Liver (tissue), 3 donors: ENCODE data around the gene ANXA6.

Experiments
- HNF4G ChIP-seq: IDR thresholded peaks from 2 replicates; pipeline ENCODE4 v1.6.1; 2016; ENCODE audit warnings: antibody characterized with exemption
- JUND ChIP-seq, 2 donors: IDR thresholded peaks; 2 replicates each; pipeline ENCODE4 v1.6.1; 2016; ENCODE audit warnings: antibody characterized with exemption in 2 of 2
- TAF1 ChIP-seq: conservative IDR thresholded peaks from 2 replicates; pipeline ENCODE4 v1.6.1; 2016; ENCODE audit warnings: antibody characterized with exemption, mild to moderate bottlenecking
- TF ChIP-seq, protein P1 (sequence below): fragments of 150-350 bp; IDR thresholded peaks from 2 replicates; pipeline ENCODE4 v1.5.1; 2017; ENCODE audit warnings: improper control_type of control experiment, low read depth, low read length; ENCODE audit not compliant: missing input control
- TF ChIP-seq, protein P2 (sequence below): IDR thresholded peaks from 2 replicates; pipeline ENCODE4 v1.6.1; 2016; ENCODE audit warnings: antibody characterized with exemption, mild to moderate bottlenecking
- TF ChIP-seq, protein P3 (sequence below): IDR thresholded peaks from 2 replicates; pipeline ENCODE4 v1.6.1; 2016; ENCODE audit warnings: antibody characterized with exemption
- donor health status: healthy.
- donor health status: healthy.

DNA sequence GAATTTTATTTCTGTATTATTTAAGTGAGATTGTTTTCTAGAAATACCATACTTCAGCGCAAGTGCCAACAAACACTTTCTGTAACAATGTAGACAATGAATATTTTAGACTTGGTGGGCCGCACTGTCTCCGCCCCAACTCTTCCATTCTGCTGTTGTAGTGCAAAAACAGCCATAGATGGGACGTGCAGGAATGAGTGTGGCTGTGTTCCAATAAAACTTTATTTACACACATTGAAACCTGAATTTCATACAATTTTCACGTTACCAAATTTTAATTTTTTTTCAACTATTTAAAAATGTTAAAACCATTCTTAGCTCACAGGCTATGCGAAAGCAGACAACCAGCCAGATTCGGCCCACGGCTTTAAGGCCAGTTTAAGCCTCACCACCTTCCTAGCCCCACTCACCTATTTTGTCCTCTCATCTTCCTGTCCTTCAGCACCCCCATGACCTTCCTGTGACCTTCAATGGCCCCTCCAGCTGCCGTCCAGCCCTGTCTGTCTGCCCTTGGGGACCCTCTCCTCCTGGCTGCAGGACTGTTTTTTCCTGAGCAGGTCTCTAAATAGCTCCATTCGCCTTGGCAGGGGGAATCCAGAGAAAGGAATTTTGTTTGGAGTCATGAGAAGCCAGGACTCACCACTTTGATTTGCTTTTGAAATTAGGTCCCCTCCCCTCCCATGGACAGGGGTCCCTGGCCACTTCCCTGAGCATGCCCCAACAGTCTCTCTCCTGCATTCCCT lies 11.2 kb upstream of the ANXA6 start:
- TF ChIP-seq, protein P1, sequence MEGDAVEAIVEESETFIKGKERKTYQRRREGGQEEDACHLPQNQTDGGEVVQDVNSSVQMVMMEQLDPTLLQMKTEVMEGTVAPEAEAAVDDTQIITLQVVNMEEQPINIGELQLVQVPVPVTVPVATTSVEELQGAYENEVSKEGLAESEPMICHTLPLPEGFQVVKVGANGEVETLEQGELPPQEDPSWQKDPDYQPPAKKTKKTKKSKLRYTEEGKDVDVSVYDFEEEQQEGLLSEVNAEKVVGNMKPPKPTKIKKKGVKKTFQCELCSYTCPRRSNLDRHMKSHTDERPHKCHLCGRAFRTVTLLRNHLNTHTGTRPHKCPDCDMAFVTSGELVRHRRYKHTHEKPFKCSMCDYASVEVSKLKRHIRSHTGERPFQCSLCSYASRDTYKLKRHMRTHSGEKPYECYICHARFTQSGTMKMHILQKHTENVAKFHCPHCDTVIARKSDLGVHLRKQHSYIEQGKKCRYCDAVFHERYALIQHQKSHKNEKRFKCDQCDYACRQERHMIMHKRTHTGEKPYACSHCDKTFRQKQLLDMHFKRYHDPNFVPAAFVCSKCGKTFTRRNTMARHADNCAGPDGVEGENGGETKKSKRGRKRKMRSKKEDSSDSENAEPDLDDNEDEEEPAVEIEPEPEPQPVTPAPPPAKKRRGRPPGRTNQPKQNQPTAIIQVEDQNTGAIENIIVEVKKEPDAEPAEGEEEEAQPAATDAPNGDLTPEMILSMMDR, result no peak
- TF ChIP-seq HNF4G (no peak), TAF1 (no peak), JUND (IDR thresholded peaks at IDR 0.05) (no peak)
- TF ChIP-seq, protein P2, sequence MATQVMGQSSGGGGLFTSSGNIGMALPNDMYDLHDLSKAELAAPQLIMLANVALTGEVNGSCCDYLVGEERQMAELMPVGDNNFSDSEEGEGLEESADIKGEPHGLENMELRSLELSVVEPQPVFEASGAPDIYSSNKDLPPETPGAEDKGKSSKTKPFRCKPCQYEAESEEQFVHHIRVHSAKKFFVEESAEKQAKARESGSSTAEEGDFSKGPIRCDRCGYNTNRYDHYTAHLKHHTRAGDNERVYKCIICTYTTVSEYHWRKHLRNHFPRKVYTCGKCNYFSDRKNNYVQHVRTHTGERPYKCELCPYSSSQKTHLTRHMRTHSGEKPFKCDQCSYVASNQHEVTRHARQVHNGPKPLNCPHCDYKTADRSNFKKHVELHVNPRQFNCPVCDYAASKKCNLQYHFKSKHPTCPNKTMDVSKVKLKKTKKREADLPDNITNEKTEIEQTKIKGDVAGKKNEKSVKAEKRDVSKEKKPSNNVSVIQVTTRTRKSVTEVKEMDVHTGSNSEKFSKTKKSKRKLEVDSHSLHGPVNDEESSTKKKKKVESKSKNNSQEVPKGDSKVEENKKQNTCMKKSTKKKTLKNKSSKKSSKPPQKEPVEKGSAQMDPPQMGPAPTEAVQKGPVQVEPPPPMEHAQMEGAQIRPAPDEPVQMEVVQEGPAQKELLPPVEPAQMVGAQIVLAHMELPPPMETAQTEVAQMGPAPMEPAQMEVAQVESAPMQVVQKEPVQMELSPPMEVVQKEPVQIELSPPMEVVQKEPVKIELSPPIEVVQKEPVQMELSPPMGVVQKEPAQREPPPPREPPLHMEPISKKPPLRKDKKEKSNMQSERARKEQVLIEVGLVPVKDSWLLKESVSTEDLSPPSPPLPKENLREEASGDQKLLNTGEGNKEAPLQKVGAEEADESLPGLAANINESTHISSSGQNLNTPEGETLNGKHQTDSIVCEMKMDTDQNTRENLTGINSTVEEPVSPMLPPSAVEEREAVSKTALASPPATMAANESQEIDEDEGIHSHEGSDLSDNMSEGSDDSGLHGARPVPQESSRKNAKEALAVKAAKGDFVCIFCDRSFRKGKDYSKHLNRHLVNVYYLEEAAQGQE, result no peak
- TF ChIP-seq, protein P3, sequence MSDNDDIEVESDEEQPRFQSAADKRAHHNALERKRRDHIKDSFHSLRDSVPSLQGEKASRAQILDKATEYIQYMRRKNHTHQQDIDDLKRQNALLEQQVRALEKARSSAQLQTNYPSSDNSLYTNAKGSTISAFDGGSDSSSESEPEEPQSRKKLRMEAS, result no peak
